GM12878 (cell line): ENCODE results near the gene CAMK2D. TPM values are rescaled to one million over a fixed set of nuclear protein-coding genes. Genes with fewer than 3 reads are reported as not detected.

Experiments used
- CBFB ChIP-seq: IDR thresholded peaks from 2 replicates; pipeline ENCODE4 v1.6.1; 2016; ENCODE audit warnings: antibody characterized with exemption, low read depth
- CBX3 ChIP-seq: fragments of 200-600 bp; sonication (generic); IDR thresholded peaks from 2 replicates; pipeline ENCODE4 v1.6.1; 2016; ENCODE audit warnings: low read depth, borderline replicate concordance
- FOS ChIP-seq: IDR thresholded peaks from 3 replicates; pipeline ENCODE4 v1.6.1; 2011; ENCODE audit warnings: borderline replicate concordance; ENCODE audit not compliant: insufficient read length; ENCODE audit errors: extremely low read depth
- KAT2A ChIP-seq: conservative IDR thresholded peaks from 2 replicates; pipeline ENCODE4 v1.6.1; 2011; ENCODE audit warnings: low read depth, low read length; ENCODE audit not compliant: control insufficient read depth
- MEF2A ChIP-seq: IDR thresholded peaks from 2 replicates; pipeline ENCODE4 v1.6.1; 2011; ENCODE audit warnings: low read depth, mild to moderate bottlenecking, low read length, moderate library complexity; ENCODE audit not compliant: insufficient read depth
- MEF2B ChIP-seq: fragments of 450-650 bp; IDR thresholded peaks from 2 replicates; pipeline ENCODE4 v1.6.1; 2018; ENCODE audit warnings: mild to moderate bottlenecking, moderate library complexity; ENCODE audit not compliant: partially characterized antibody, poor library complexity, severe bottlenecking
- NR2F1 ChIP-seq: fragments of 450-650 bp; conservative IDR thresholded peaks from 2 replicates; pipeline ENCODE4 v1.6.1; 2017; ENCODE audit warnings: mild to moderate bottlenecking
- PAX5 ChIP-seq: IDR thresholded peaks from 2 replicates; pipeline ENCODE4 v1.6.1; 2011; ENCODE audit warnings: low read depth, low read length, borderline replicate concordance
- POLR2A ChIP-seq: IDR thresholded peaks from 2 replicates; pipeline ENCODE4 v1.6.1; 2011; ENCODE audit warnings: low read depth, mild to moderate bottlenecking, low read length
- RBBP5 ChIP-seq: fragments of 200-600 bp; sonication (generic); conservative IDR thresholded peaks from 2 replicates; pipeline ENCODE4 v1.6.1; 2016
- RFX5 ChIP-seq: IDR thresholded peaks from 2 replicates; pipeline ENCODE4 v1.6.1; 2011; ENCODE audit warnings: low read depth, low read length, improper control_type of control experiment
- SMAD5 ChIP-seq: IDR thresholded peaks from 2 replicates; pipeline ENCODE4 v1.6.1; 2016; ENCODE audit warnings: antibody characterized with exemption, low read depth
- SMC3 ChIP-seq: IDR thresholded peaks from 2 replicates; pipeline ENCODE4 v1.6.1; 2011; ENCODE audit warnings: low read length, improper control_type of control experiment, borderline replicate concordance
- SREBF1 ChIP-seq: IDR thresholded peaks from 2 replicates; pipeline ENCODE4 v1.6.1; 2012; ENCODE audit warnings: mild to moderate bottlenecking, low read length
- YY1 ChIP-seq: IDR thresholded peaks from 2 replicates; pipeline ENCODE4 v1.6.1; 2011; ENCODE audit warnings: low read depth, mild to moderate bottlenecking, low read length
- ZNF622 ChIP-seq: fragments of 450-650 bp; IDR thresholded peaks from 2 replicates; pipeline ENCODE4 v1.6.1; 2017; ENCODE audit warnings: mild to moderate bottlenecking, inconsistent platforms
- polyA plus RNA-seq, 11 experiments: library from polyadenylated mRNA; depleted of rRNA in 4 of 11; unstranded in 6 of 11; stranded (reverse) in 5 of 11; fragments of >200 nt; fragmentation: Nextera tagmentation in 4 of 11; fragmentation: Illumina TruSeq in 1 of 11; extraction: Ambion mirVana in 4 of 11; extraction: Trizol in 1 of 11; gene quantifications; 1 replicate in 1 of 11; 2 replicates in 10 of 11; pipeline versions ENCODE4 v1.2.1 to v1.2.3, GENCODE V29; 2011 to 2016; ENCODE audit warnings: inconsistent platforms in 2 of 11, missing spikeins in 2 of 11, low read depth in 1 of 11
- total RNA-seq, 4 experiments: library from RNA; depleted of rRNA in 3 of 4; stranded (reverse); fragments of >200 nt in 3 of 4; fragmentation: Illumina TruSeq in 1 of 4; extraction: Trizol in 1 of 4; gene quantifications; 2 replicates each; pipeline versions ENCODE4 v1.2.1 to v1.2.3, GENCODE V29; 2013 to 2021
- TF ChIP-seq, protein P1 (sequence below): IDR thresholded peaks from 2 replicates; pipeline ENCODE4 v1.6.1; 2012; ENCODE audit warnings: low read depth, low read length, improper control_type of control experiment
- TF ChIP-seq, protein P2 (sequence below): fragments of 450-650 bp; IDR thresholded peaks from 2 replicates; pipeline ENCODE4 v1.6.1; 2014; ENCODE audit warnings: mild to moderate bottlenecking
- TF ChIP-seq, protein P3 (sequence below): fragments of 150-350 bp; IDR thresholded peaks from 2 replicates; pipeline ENCODE4 v1.6.1; 2014; ENCODE audit warnings: mild to moderate bottlenecking, low read depth, low read length
- TF ChIP-seq, protein P4 (sequence below): IDR thresholded peaks from 2 replicates; pipeline ENCODE4 v1.6.1; 2012; ENCODE audit warnings: mild to moderate bottlenecking, low read depth, low read length
- TF ChIP-seq, protein P5 (sequence below): IDR thresholded peaks from 2 replicates; pipeline ENCODE4 v1.6.1; 2011; ENCODE audit warnings: low read depth, mild to moderate bottlenecking, low read length, moderate library complexity, borderline replicate concordance; ENCODE audit errors: extremely low read depth

Gene CAMK2D
- total and polyA plus RNA-seq, 10 of the 15 experiments (the other 5 are each of a cell fraction or from before 2014, with no cell fraction given) = 6.9 to 88.5 (median 12.9) TPM

DNA sequence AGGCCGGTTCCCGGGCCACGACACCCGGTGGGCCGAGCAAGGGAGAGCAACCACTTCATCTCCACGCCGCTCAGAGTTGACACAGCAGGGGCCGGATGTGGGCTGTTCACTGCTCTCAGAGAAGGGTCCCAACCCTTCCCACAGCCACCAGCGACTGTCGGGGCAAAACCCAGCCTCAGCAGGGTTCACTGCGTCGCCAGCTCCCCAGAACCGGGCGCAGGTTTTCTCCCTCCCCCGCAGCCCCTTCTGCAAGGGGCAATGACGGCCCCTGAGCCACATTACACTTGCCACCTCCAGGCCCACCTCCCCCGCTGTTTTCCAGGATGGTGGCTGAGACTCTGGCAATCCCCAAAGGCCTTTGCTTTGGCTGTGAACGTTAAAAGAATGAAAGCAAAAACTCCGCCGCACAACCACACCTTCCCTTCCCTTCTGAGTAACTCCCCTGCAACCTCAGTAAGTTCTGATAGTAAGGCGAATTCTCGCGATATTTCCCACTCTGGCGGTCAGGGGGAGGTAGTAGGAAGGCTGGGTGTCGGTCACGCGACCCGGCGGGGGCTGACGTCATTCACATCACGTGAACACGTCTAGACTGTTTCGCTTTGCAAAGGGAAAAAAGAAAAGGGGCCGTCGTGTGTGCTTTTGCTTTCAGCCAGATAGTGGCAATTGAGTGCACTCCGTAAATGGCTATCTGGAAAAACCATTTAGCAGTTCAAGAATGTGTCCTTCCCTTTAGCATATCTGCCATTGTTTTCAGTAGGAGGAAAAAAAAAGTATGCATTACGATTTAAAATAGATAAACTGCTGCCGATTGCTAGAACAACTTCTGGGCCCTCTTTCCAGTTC lies 869 bp upstream of the CAMK2D start (continued):
- TF ChIP-seq MEF2B = peak; percentile 80
- TF ChIP-seq CBX3 = no peak
- TF ChIP-seq SMC3 = peak; percentile 17; the same call in 1 of the 2 replicates
- TF ChIP-seq CBFB = peak; percentile 92
- TF ChIP-seq FOS = peak; percentile 38
- no peak for TF ChIP-seq ZNF622
- TF ChIP-seq PAX5 = 0 out of 2 replicates have a peak, but pooled peaks have one; percentile 38
- TF ChIP-seq, protein P1, sequence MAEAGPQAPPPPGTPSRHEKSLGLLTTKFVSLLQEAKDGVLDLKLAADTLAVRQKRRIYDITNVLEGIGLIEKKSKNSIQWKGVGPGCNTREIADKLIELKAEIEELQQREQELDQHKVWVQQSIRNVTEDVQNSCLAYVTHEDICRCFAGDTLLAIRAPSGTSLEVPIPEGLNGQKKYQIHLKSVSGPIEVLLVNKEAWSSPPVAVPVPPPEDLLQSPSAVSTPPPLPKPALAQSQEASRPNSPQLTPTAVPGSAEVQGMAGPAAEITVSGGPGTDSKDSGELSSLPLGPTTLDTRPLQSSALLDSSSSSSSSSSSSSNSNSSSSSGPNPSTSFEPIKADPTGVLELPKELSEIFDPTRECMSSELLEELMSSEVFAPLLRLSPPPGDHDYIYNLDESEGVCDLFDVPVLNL = 0 out of 2 replicates have a peak, but pooled peaks have one; percentile 38
- TF ChIP-seq YY1 = peak; percentile 17
- no peak for TF ChIP-seq RBBP5
- TF ChIP-seq POLR2A = peak; percentile 80
- TF ChIP-seq, protein P2, sequence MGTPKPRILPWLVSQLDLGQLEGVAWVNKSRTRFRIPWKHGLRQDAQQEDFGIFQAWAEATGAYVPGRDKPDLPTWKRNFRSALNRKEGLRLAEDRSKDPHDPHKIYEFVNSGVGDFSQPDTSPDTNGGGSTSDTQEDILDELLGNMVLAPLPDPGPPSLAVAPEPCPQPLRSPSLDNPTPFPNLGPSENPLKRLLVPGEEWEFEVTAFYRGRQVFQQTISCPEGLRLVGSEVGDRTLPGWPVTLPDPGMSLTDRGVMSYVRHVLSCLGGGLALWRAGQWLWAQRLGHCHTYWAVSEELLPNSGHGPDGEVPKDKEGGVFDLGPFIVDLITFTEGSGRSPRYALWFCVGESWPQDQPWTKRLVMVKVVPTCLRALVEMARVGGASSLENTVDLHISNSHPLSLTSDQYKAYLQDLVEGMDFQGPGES = no peak
- TF ChIP-seq RFX5 = no peak; the same call in 1 of the 2 replicates
- TF ChIP-seq, protein P3, sequence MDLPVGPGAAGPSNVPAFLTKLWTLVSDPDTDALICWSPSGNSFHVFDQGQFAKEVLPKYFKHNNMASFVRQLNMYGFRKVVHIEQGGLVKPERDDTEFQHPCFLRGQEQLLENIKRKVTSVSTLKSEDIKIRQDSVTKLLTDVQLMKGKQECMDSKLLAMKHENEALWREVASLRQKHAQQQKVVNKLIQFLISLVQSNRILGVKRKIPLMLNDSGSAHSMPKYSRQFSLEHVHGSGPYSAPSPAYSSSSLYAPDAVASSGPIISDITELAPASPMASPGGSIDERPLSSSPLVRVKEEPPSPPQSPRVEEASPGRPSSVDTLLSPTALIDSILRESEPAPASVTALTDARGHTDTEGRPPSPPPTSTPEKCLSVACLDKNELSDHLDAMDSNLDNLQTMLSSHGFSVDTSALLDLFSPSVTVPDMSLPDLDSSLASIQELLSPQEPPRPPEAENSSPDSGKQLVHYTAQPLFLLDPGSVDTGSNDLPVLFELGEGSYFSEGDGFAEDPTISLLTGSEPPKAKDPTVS = no peak
- 0 out of 2 replicates have a peak, but pooled peaks have one; percentile 15 for TF ChIP-seq MEF2A
- peak; percentile 71 for TF ChIP-seq NR2F1
- TF ChIP-seq, protein P4, sequence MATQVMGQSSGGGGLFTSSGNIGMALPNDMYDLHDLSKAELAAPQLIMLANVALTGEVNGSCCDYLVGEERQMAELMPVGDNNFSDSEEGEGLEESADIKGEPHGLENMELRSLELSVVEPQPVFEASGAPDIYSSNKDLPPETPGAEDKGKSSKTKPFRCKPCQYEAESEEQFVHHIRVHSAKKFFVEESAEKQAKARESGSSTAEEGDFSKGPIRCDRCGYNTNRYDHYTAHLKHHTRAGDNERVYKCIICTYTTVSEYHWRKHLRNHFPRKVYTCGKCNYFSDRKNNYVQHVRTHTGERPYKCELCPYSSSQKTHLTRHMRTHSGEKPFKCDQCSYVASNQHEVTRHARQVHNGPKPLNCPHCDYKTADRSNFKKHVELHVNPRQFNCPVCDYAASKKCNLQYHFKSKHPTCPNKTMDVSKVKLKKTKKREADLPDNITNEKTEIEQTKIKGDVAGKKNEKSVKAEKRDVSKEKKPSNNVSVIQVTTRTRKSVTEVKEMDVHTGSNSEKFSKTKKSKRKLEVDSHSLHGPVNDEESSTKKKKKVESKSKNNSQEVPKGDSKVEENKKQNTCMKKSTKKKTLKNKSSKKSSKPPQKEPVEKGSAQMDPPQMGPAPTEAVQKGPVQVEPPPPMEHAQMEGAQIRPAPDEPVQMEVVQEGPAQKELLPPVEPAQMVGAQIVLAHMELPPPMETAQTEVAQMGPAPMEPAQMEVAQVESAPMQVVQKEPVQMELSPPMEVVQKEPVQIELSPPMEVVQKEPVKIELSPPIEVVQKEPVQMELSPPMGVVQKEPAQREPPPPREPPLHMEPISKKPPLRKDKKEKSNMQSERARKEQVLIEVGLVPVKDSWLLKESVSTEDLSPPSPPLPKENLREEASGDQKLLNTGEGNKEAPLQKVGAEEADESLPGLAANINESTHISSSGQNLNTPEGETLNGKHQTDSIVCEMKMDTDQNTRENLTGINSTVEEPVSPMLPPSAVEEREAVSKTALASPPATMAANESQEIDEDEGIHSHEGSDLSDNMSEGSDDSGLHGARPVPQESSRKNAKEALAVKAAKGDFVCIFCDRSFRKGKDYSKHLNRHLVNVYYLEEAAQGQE = no peak
- TF ChIP-seq, protein P5, sequence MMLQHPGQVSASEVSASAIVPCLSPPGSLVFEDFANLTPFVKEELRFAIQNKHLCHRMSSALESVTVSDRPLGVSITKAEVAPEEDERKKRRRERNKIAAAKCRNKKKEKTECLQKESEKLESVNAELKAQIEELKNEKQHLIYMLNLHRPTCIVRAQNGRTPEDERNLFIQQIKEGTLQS = peak; percentile 77; the same call in 1 of the 2 replicates
- TF ChIP-seq SREBF1 = no peak
- TF ChIP-seq SMAD5 = peak; percentile 71; the same call in 1 of the 2 replicates
- TF ChIP-seq KAT2A = no peak
